Suprapubic skin (tissue), 4 donors: ENCODE measurements around the gene AP2B1. TPM values are rescaled to one million over a fixed set of nuclear protein-coding genes. Genes with fewer than 3 reads are reported as not detected.
"Not testable (repeated sequence)": the region's sequence is repeated elsewhere in the genome, so short reads cannot be mapped to it uniquely, and the experiment has no call there.

Source experiments
- DNase-seq, 2 donors: peaks; one replicate each; pipeline ENCODE4 v3.0.0-alpha.2; 2019; ENCODE audit warnings: low spot score in 2 of 2
- H3K27ac ChIP-seq: fragments of 200-600 bp; sonication (generic); one replicate; pipeline ENCODE4 v1.5.1; 2019
- H3K27me3 ChIP-seq: fragments of 200-600 bp; sonication (generic); one replicate; pipeline ENCODE4 v1.5.1; 2019
- H3K36me3 ChIP-seq: fragments of 200-600 bp; sonication (generic); one replicate; pipeline ENCODE4 v1.5.1; 2019
- H3K4me1 ChIP-seq: fragments of 200-600 bp; sonication (generic); one replicate; pipeline ENCODE4 v1.5.1; 2019
- H3K4me3 ChIP-seq: fragments of 200-600 bp; sonication (generic); one replicate; pipeline ENCODE4 v1.5.1; 2019; ENCODE audit warnings: mild to moderate bottlenecking
- H3K9me3 ChIP-seq: fragments of 200-600 bp; sonication (generic); one replicate; pipeline ENCODE4 v1.5.1; 2019
- EP300 ChIP-seq: sonication (generic); formaldehyde crosslinking; IDR thresholded peaks from one replicate; pipeline ENCODE4 v1.6.1; 2017; ENCODE audit warnings: antibody characterized with exemption
- POLR2A ChIP-seq, 2 donors: fragments of 450-650 bp; IDR thresholded peaks; one replicate each; pipeline ENCODE4 v1.6.1; 2017; ENCODE audit warnings: antibody characterized with exemption in 2 of 2, mild to moderate bottlenecking in 2 of 2, moderate library complexity in 2 of 2
- POLR2AphosphoS5 ChIP-seq, 3 donors: sonication (generic); formaldehyde crosslinking; IDR thresholded peaks; one replicate each; pipeline ENCODE4 v1.6.1; 2017; ENCODE audit warnings: antibody characterized with exemption in 3 of 3
- WGBS: methylation state at CpG from one replicate; pipeline ENCODE4 v1.1.5; 2018; 5-methylcytosine and 5-hydroxymethylcytosine counted together
- total RNA-seq, 4 donors: library from RNA; depleted of rRNA; stranded (reverse); fragments of >200 nt; gene quantifications; one replicate each; pipeline ENCODE4 v1.1.0, GENCODE V29; 2016
- TF ChIP-seq, protein P1 (sequence below), 2 donors: fragments of 200-600 bp in 1 of 2; fragments of 450-650 bp in 1 of 2; sonication (generic) in 1 of 2; IDR thresholded peaks; one replicate each; pipeline ENCODE4 v1.5.1; 2016 to 2019; ENCODE audit warnings: antibody characterized with exemption in 2 of 2, mild to moderate bottlenecking in 1 of 2, moderate library complexity in 1 of 2

Gene AP2B1
- total RNA-seq, 4 donors from 2014 or later: 41.3 to 50.0 (median 45.3) TPM

DNA sequence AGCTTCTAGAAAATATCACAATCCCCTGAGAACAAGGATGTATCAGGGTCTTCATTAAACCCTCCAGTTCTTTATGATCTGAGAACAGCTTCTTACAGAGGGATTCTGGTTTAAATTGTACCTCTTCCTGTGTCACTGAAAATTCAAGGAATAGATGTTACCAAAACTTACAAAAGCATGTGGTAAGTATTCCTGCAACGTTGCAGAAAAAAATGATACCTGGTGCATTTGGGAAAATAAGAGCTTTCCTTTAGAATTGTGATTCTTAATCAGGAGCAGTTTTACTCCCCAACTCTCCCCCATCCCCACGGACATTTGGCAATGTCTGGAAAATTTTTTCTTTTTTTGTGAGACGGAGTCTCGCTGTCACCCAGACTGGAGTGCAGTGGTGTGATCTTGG lies 33.8 kb upstream of the AP2B1 start:
- no peak for DNase-seq
- H3K4me3 ChIP-seq: no peak overlapping the region
- no peak overlapping the region for H3K27ac ChIP-seq
- H3K36me3 ChIP-seq: no peaks in the 10 kb centered on the region
- no peaks in the 10 kb centered on the region for H3K4me1 ChIP-seq
- no peaks in the 10 kb centered on the region for H3K9me3 ChIP-seq
- 75% methylated on average over 4 of the region's 4 CpGs for WGBS
- peaks cover 27% of the 10 kb centered on the region for H3K27me3 ChIP-seq
- TF ChIP-seq POLR2AphosphoS5 (IDR thresholded peaks at IDR 0.05) (no peak), EP300 (no peak), POLR2A (IDR thresholded peaks at IDR 0.05) (no peak)
- TF ChIP-seq, protein P1, sequence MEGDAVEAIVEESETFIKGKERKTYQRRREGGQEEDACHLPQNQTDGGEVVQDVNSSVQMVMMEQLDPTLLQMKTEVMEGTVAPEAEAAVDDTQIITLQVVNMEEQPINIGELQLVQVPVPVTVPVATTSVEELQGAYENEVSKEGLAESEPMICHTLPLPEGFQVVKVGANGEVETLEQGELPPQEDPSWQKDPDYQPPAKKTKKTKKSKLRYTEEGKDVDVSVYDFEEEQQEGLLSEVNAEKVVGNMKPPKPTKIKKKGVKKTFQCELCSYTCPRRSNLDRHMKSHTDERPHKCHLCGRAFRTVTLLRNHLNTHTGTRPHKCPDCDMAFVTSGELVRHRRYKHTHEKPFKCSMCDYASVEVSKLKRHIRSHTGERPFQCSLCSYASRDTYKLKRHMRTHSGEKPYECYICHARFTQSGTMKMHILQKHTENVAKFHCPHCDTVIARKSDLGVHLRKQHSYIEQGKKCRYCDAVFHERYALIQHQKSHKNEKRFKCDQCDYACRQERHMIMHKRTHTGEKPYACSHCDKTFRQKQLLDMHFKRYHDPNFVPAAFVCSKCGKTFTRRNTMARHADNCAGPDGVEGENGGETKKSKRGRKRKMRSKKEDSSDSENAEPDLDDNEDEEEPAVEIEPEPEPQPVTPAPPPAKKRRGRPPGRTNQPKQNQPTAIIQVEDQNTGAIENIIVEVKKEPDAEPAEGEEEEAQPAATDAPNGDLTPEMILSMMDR (IDR thresholded peaks at IDR 0.05): no peak

DNA sequence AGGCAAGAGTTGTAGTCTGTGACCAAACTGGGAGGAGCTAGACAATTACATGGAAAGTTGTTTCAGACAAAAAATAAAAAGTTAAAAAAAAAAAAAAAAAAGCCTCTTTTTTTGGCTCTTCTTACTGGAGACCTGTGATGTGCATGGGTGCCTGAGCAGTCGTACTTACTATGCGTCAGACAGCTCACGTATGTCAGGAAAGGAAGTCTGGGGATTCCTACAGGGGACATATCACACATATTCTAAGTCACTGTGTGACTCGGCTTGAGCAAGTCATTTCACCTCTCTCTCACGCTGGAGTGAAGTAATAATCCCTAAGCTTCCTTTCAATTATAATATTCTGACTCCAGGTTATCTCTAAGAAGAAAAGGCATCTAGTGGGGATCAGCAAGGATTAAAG lies 32.5 kb upstream of the AP2B1 start:
- H3K4me3 ChIP-seq: no peak overlapping the region
- no peak for TF ChIP-seq POLR2AphosphoS5 (IDR thresholded peaks at IDR 0.05)
- DNase-seq: no peak
- H3K27ac ChIP-seq: no peak overlapping the region
- H3K27me3 ChIP-seq: peaks cover 23% of the 10 kb centered on the region
- no peaks in the 10 kb centered on the region for H3K36me3 ChIP-seq
- H3K4me1 ChIP-seq: no peaks in the 10 kb centered on the region
- H3K9me3 ChIP-seq: no peaks in the 10 kb centered on the region
- WGBS: 76% methylated on average over 5 of the region's 5 CpGs

DNA sequence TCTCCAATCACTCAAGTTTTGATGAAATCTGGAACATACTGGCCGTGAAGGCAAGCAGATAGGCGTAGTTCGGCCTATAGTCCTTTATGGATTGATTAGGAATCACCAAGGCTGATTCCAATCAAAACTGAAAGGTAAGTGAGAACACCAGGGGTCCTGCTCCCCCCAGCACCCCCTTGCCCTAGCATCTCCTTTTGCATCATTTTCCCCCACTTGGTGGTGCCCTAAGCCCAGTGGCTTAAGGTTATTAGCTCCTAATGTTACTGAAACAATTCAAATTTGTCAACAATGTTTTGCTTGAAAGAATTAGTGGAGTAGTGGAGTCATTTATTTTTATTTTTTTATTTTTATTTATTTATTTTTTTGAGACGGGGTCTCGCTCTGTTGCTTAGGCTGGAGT lies 31.4 kb upstream of the AP2B1 start:
- no peaks in the 10 kb centered on the region for H3K4me1 ChIP-seq
- TF ChIP-seq EP300 (no peak), POLR2A (IDR thresholded peaks at IDR 0.05) (no peak), POLR2AphosphoS5 (IDR thresholded peaks at IDR 0.05) (no peak)
- TF ChIP-seq, protein P1 (IDR thresholded peaks at IDR 0.05): no peak
- no peak overlapping the region for H3K4me3 ChIP-seq
- no peak overlapping the region for H3K27ac ChIP-seq
- no peaks in the 10 kb centered on the region for H3K36me3 ChIP-seq
- peaks cover 20% of the 10 kb centered on the region for H3K27me3 ChIP-seq
- no peaks in the 10 kb centered on the region for H3K9me3 ChIP-seq
- no peak for DNase-seq
- 89% methylated on average over 5 of the region's 5 CpGs for WGBS

DNA sequence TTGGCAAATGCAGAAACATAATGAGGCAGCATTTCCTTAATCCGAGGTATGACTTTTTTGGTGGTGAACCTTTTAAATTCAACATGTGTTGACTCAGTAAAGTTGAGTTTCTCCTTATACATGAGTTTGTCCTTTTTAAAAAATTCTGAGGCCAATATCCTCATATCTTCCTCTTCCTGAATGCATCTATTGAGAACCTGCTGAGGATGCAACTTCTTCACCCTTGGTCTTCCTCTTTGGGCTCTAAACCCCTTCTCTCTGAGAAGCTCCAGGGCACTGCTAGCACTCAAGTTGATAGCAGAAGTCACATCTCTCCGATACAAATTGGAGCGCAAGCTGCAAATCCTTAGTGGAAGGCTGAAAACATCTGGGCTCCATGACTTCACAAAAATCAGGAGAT lies 29.8 kb upstream of the AP2B1 start:
- H3K27ac ChIP-seq: no peak overlapping the region
- no peak overlapping the region for H3K4me3 ChIP-seq
- no peaks in the 10 kb centered on the region for H3K4me1 ChIP-seq
- H3K27me3 ChIP-seq: peaks cover 11% of the 10 kb centered on the region
- no peaks in the 10 kb centered on the region for H3K36me3 ChIP-seq
- no peak for TF ChIP-seq POLR2AphosphoS5 (IDR thresholded peaks at IDR 0.05)
- TF ChIP-seq EP300: no peak
- TF ChIP-seq, protein P1 (IDR thresholded peaks at IDR 0.05): no peak
- no peak for DNase-seq
- 61% methylated on average over 3 of the region's 3 CpGs for WGBS
- no peaks in the 10 kb centered on the region for H3K9me3 ChIP-seq

DNA sequence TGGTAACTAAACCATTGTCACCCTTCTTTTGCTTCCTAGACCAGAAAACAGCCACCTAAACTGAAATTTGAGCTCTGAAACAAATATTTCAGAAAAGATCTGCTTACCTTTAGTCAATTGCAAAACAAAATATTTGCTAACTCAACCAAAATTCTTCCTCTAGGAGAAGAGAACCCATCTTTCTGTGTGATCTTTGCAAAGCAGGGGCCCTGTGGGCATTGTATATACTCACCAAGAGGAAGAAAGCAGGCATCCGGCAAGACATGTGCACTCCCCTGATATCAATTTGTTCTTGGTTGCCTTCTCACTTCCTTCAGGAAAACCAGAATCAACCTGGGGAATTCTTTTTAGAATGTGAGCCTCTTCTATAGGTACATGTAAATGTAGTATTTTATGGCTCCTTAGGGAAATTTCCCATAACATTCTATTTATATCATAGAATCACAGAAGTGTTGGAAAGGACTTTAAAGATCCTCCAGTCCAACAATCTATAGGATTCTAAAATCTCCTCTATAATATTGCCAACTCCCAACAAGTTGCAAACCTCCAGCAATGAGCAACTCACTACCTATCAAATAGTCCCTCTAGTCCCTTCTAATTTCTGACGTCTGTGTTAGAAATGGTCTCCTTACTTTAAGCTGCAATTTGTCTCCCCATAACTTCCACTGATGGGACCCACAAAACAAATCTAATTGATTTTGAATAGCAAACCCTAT lies 27.5 kb upstream of the AP2B1 start:
- DNase-seq: no peak
- H3K4me3 ChIP-seq: no peak overlapping the region
- H3K9me3 ChIP-seq: no peaks in the 10 kb centered on the region
- TF ChIP-seq EP300 (no peak), POLR2A (IDR thresholded peaks at IDR 0.05) (no peak), POLR2AphosphoS5 (IDR thresholded peaks at IDR 0.05) (no peak)
- TF ChIP-seq, protein P1 (IDR thresholded peaks at IDR 0.05): no peak
- WGBS: 62% methylated on average over 2 of the region's 2 CpGs
- H3K27me3 ChIP-seq: no peaks in the 10 kb centered on the region
- H3K4me1 ChIP-seq: no peaks in the 10 kb centered on the region
- H3K27ac ChIP-seq: no peak overlapping the region
- H3K36me3 ChIP-seq: no peaks in the 10 kb centered on the region

DNA sequence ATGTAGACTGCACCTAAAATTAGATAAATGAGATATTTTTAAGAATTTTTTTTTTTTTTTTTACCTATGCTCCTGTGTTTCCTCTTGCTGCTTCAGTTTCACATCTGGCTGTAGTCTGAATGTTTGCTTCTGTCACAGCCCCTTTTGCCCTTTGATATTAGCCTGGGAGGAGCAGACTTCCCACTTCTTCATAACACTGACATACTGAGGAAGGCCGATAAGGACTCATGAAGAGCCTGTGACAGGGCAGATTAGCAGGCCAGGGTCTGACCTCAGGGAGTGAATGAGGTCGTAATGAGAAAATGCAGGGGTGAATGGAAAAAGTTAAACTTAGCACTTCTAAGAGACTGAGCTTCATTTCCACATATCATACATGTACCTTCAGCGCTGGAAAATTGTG lies 26.4 kb upstream of the AP2B1 start, which contains the start of gene SLFN14:
SLFN14 (minus strand) TSS at position 117 of the 400 bp plus-strand sequence. CDS start 2,757 bp downstream, outside the sequence.
- TF ChIP-seq, protein P1 (IDR thresholded peaks at IDR 0.05): no peak
- no peak for TF ChIP-seq POLR2AphosphoS5 (IDR thresholded peaks at IDR 0.05)
- TF ChIP-seq EP300: no peak
- TF ChIP-seq POLR2A (IDR thresholded peaks at IDR 0.05): no peak
- Histone ChIP-seq H3K27me3 (no peaks in the 10 kb centered on the region), H3K27ac (no peak within 1 kb of the TSS), H3K9me3 (no peaks in the 10 kb centered on the region), H3K4me3 (no peak within 1 kb of the TSS), H3K4me1 (no peaks in the 10 kb centered on the region), H3K36me3 (no peaks in the 10 kb centered on the region)
- WGBS: 71% methylated on average over 3 of the region's 3 CpGs
- no peak for DNase-seq

DNA sequence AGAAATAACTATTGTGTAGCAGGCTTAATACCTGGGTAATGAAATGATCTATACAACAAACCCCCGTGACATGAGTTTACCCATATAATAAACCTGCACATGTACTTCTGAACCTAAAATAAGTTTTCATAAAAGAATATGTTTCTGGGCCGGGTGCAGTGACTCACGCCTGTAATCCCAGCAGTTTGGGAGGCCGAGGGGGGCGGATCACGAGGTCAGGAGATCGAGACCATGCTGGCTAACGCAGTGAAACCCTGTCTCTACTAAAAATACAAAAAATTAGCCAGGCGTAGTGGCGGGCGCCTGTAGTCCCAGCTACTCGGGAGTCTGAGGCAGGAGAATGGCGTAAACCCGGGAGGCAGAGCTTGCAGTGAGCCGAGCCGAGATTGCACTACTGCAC lies 23.9 kb upstream of the AP2B1 start:
- not testable (repeated sequence) for H3K4me1 ChIP-seq, H3K9me3 ChIP-seq, H3K27me3 ChIP-seq, H3K4me3 ChIP-seq, H3K36me3 ChIP-seq, DNase-seq, H3K27ac ChIP-seq
- WGBS: 81% methylated on average over 16 of the region's 16 CpGs
